CMK (cell line): ENCODE measurements around the gene COL8A1.

ENCODE experiments used
- DNase-seq: peaks from one replicate; pipeline ENCODE4 v3.0.0-alpha.2; 2010; ENCODE audit warnings: low read depth

COL8A1 gene

DNA sequence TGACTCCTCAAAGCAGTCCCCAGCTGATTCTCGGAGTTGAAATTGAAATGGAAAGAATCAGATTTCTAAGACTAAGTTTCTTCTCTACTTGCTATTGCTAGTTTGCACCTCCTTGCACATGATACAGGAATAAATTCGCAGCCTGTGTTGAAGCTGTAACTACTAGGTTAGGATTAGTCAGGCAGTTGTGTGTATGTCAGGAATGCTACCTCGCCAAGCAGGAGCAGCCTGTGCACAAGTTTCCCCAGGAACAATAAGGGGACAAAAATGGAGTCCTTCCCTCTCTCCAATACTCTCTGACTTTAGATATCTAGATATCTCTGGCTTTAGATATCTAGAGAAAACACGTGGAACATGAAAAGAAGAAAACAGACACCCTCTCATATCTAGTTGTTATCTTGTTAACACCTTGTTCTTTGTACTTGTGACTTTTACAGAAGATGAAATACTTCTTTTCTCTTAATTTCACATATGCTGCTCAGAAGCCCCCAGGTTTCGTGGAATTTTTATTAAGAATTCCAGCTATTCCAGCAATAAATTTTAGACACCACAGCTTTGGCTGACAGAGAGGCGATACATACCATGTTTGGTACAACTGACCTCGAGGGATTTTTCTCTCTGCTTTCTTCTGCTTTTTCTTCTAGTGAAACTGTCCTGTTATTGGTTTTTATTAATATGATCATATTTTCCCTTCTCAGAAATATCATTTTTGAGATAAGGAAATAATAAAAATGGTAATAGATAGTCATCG, 123.2 kb downstream of the COL8A1 start:
- no peak for DNase-seq

DNA sequence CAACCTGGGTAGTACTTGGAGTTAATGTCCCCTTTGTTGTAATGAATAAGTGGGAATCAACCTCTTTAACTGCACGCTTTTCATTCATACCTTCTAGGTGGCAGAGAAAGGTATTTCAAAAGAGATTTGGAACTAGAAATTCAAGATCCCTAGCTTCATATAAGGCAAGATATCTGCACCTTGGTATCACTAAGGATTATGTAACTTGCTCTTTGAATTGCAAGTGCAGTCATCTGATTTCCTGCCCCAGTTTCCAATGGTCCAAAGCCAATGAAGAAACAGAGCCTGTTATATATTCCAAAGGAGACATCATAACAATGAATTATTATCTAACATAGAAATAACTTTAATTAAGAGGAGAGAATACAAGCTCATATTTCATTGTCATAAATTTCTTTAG, 124.5 kb downstream of the COL8A1 start:
- DNase-seq = no peak

DNA sequence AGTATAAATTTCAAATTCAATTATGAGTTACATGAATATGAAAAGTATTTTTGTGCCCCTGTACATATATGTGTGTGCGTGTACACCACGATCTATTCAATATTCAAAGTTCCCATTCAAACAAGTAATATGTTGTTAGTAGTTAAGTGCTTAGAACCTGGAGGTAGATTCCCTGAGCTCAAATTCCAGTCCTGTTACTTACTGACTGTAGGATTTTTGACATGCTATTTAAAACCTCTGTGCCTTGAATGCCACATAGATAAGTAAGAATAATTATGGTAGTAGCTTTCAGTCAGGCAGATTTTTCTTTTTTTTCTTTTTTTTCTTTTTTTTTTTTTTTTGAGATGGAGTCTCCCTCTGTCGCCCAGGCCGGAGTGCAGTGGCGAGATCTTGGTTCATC, 126.0 kb downstream of the COL8A1 start:
- no peak for DNase-seq

DNA sequence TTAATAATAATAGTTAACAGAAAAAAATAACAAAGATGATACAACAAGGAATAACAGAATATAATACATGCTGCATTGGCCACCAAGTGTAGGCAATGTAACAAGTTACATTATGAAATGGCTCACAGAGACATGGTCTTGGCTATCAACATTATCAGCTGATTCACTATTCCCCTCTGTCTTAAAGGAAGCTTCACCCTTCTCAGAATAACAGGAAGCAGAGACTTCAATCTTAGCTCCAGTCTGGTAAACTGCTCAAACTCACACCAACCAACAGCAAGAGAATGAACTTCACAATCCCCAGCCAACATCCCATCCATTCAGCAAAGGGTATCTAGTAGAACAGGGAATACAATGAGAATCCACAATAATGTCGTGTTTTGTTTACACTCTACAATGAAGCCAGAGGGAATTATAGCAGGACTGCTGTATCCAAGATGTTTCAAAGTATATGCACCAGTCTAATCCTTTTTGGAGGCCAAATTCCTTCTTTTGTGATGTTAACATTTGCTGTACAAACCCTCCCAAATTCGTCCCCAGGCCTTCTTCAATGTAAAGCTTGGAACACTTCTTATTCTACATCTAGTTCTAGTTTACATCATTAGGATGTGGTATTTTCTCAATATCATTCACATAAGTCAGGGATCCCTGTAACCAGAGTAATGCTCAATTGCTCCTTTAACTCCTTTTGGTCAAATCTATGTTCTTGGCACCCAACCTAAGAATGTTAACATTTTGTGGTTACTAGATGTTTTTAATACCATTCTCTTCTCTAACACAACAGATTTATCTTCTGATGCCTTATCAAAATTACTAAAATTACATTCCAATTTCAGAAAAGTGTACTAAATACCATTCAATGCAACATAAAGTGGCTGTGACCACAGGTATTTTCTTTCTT, 126.9 kb downstream of the COL8A1 start:
- DNase-seq = no peak

DNA sequence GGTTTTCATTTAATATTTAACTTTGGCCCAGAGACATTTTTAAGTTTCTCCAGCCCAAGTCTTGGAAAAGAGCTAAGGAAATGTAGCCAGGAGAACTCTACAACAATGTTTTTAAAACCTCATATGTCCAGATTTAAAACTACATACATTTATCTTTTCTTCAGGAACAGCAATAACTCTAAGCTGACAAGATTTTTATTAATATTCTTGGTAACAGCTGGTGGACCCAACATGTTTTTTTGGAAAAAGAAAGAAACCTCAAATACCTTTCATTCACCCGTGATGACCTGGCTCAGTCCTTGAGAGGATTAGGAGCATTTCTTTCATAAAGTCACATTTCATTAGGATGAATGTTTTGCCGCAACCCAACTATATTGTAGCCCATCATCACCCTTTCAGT, 128.9 kb downstream of the COL8A1 start:
- no peak for DNase-seq

DNA sequence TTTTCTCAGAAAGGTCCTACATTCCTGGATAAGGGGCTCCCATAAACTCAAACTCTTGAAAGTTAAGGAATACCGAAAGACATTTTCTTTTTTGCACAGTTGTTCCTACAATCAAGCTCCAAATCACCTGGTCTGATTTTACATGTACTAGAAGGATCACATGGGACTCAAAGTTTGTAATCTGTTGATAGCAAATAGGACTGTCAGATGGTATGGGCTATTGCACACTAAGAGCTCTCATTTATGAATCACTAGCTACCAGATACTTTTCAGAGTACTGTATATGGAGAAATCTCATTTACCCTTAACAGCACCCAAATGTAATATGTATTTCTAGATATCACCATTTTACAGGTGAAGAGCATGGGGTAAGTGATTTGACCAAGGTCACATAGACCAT, 129.7 kb downstream of the COL8A1 start:
- DNase-seq = no peak

DNA sequence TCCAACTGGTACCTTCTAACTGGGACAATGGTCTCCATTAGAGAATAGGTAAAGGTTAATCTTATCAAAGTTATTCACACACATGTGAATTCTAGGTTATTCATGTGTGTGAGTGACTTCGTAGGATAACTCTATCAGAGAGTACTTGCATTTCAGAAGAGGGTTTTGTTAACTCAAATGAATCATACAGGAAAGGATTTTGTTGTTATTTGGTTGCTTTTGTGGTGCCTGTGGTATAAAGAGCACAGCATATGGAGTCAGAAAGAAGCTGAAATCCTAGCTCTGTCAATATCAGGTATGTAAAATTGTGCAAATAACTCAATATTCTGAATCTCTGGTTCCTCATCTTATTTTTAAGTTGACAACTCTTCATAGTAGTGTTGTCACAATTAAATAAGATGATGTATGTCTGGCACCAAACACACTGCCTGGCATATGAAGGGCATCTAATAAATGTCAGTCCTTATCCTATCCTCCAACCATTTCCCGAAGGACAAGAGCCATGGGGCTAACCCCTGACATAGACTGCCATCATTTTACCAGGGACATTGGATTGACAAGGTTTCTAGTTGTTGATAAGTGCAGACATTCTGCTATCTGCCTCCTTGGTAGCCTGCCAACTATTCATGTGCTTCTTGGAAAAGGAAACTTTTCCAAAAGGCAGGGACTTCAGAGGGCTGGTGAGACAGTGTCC, 130.6 kb downstream of the COL8A1 start:
- DNase-seq = no peak

DNA sequence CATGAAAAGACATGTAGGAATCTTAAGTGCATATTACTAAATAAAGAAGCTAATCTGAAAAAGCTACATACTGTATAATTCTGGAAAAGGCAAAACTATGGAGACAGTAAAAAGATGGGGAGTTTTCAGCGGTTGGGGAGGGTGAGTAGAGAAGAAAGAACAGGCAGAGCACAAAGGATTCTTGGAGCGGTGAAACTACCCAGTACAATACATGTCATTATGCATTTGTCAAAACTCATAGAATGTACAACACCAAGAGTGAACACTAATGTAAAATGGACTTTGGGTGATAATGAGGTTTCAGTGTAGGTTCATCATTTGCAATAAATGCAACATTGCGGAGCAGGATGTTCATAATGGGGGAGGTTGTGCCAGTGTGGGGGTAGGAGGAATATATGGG, 133.8 kb downstream of the COL8A1 start:
- DNase-seq = no peak

DNA sequence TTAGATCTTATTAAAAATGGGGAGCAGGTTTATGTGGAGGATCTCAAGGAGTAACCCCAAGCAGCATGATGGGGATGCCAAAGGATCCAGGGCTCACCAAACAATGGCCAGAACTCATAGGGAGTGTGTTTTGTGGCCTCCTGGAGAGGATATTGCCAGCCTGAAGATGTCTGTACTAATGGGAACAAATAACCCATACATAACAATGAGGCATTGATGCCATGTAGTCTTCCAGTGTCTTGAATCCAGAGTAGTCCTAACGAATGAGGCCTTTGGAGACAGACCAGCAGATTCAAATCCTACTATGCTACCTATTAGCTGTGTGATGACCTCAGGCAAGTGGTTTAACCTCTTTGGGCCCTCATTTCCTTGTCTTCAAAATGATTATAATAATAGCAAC, 134.3 kb downstream of the COL8A1 start:
- DNase-seq = no peak

DNA sequence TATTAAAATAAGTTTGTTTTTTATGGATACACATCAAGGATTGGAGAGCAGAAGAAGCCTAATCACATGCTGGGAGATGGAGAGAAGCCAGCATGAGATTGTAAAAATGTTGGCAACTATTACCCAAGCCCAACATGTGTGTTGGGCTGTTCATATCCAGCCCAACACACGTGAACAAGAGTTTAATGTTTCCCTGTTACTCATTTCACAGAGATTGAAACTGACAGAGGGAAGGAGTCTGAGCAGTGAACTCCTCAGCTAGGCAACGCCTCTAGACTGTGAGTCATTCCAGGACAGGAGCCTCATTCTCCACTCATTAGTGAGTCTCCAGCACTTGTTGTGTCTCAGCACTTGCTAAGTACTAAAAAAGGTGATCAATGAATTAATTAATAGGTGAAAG, 136.1 kb downstream of the COL8A1 start:
- DNase-seq = no peak

DNA sequence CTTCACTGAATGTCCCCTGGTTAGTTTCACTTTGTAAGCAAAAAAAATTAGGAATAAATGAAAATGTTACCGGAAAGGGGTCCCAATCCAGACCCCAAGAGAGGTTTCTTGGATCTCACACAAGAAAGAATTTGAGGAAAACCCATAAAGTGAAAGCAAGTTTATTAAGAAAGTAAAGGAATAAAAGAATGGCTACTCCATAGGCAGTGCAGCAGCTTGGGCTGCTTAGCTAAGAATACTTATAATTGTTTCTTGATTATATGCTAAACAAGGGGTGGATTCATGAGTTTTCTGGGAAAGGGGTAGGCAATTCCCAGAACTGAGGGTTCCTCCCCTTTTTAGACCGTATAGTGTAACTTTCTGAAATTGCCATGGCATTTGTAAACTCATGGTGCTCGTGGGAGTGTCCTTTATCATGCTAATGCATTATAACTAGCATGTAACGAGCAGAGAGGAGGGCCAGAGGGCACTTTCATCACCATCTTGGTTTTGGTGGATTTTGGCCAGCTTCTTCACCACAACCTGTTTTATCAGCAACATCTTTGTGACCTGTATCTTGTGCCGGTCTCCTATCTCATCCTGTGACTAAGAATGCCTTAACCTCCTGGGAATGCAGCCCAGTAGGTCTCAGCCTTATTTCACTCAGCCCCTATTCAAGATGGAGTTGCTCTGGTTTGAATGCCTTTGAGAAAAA, 138.3 kb downstream of the COL8A1 start:
- DNase-seq = no peak

DNA sequence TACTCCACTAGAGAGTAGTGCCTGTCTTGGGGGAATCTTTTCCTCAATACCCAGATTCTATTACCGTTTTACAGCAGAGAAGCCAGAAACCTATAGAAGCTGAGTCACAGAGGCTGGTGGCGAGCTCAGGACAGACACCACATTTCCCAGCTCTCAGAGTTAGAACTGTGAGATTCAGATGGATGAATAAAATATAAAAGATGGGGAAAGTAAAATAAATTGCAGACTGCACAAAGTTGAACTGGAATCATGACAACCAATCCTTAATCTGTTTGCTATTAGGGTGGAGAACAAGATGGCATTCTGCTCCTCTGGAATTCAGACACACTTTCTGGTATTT, 138.8 kb downstream of the COL8A1 start:
- no peak for DNase-seq

DNA sequence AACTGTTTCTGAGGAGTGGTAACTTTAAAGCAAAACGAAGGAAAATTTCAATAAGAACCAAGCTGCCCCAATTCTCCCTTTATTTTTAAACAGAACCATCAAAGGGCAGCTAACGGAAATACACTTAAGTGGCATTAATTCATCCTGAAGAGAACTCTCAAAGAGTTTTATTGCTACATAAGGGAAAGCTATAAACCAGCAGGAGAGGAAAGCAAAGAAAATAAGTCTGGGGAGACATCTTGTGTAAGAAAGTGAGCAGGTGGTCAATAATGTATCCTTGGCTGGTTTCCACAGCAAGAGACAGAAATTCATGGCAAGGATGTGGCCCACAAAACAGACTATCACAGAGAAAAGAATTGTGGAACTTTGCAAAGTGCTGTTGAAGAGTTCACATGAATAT, 139.3 kb downstream of the COL8A1 start:
- no peak for DNase-seq

DNA sequence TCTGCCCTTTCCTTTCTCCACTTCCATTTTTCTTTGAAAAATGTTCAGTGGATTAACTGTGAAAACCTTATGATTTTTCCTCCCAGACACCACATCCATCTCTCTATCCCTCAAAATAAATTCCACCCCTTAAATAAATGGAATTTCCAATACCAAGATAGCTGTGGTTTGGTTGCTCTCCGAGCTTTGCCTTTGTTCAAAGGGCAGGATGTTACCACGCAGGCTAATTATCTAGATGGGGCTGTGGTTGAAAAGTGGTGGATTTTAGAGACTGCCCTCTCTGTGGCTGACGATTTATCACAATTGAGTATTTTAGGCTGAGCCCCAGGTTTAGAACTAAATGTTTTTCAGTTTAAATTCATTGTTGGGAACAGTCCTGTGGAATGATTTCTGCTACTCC, 142.4 kb downstream of the COL8A1 start:
- no peak for DNase-seq

DNA sequence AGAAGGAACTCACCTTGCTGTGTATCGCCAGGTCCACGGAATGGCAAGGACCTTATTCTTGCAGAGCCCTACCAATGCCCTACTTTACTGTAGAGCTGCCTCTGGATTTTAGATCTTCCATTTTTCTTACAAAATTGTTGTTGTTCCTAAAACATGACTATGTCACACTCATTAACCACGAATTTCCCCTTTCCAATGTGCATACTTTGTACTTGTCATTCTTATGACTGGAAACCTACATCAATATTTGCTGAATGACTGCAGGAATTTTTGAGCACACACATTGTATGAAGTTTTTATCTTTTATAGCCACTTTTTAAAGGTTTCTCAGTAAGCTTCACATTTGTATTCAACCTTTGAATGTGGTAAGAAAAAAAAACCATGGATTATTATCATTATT, 143.4 kb downstream of the COL8A1 start:
- DNase-seq = no peak

DNA sequence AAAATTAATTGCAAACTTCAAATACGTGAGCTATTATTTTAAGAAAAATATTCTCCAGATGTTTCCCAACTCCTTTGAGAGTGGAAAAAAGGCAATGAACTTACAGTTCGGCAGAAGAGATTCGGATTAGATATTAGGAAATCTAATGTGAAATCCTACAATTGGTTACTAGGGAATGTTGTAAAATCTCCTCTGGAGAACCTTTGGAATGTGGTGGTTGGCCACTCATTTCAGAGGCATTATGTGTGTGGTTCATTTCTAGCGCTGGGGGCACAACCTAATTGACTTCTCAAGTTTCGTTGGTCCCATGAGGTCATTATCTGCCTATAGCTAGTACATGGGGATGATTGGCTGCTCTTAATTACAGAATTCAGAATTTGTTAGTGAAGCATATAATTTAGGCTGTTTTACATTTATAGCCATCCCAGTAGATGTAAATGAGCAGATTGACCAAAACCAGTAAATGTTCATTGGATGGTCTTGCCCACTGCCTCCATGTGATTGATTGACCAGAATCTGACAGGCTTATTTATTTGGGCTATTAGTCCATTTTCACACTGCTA, 144.7 kb downstream of the COL8A1 start:
- DNase-seq = no peak

DNA sequence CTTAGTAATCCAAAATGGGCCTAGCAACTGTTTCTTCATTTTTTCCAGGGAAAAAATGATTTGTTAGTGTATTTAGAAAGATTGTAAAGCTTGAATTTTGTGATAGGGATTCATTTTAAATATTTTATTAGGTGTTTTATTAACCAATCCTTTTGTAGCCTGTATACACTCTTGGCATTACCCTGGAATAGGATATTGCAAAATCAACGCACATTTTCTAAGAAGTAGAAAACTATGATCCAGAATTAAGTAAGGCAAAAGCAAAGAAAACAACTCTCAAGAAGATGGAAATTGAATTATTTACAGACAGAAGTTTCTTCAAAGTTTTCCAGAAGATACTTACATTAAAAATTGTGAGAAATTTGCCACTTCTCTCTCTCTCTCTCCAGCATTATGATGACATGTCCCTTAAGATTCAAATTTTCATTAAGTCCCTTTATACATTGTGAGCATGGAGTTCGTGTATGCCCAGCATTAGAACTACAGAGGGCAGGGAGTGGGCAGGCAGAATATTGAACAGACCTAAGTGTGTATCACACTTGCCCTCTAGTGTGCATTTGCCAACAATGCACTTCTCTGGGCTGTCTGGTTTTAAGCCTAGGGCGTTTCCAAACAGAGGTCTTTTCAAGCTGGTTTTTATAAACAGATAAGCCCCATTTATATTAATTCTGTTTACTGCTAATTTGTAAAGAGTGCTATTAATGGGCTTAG, 150.8 kb downstream of the COL8A1 start:
- no peak for DNase-seq

DNA sequence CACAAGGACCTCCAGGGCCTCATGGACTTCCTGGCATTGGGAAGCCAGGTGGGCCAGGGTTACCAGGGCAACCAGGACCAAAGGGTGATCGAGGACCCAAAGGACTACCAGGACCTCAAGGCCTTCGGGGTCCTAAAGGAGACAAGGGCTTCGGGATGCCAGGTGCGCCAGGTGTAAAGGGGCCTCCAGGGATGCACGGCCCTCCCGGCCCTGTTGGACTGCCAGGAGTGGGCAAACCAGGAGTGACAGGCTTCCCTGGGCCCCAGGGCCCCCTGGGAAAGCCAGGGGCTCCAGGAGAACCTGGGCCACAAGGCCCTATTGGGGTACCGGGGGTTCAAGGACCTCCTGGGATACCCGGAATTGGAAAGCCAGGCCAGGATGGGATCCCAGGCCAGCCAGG, 156.1 kb downstream of the COL8A1 start:
- DNase-seq = no peak

DNA sequence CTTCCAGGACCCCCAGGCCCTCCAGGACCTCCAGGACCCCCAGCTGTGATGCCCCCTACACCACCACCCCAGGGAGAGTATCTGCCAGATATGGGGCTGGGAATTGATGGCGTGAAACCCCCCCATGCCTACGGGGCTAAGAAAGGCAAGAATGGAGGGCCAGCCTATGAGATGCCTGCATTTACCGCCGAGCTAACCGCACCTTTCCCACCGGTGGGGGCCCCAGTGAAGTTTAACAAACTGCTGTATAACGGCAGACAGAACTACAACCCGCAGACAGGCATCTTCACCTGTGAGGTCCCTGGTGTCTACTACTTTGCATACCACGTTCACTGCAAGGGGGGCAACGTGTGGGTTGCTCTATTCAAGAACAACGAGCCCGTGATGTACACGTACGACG, 157.2 kb downstream of the COL8A1 start:
- no peak for DNase-seq

DNA sequence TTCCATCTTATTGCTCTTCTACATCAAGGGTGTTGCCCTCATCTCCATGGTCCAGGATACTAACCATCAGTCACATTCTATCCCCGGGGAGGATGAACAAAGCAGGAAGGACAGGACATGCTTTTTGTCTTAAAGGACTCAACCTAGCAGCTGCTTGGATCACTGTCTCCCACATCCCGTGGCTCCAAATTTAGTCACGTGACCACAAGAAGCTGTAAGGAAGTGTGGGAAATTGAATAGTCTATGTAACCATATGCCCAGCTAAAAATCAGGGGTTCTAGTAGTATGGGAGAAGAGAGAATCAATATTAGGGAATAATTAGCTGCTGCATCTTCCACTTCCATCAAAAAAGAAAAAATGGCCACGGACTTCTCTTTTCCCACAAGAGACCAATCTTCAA, 161.0 kb downstream of the COL8A1 start:
- no peak for DNase-seq

DNA sequence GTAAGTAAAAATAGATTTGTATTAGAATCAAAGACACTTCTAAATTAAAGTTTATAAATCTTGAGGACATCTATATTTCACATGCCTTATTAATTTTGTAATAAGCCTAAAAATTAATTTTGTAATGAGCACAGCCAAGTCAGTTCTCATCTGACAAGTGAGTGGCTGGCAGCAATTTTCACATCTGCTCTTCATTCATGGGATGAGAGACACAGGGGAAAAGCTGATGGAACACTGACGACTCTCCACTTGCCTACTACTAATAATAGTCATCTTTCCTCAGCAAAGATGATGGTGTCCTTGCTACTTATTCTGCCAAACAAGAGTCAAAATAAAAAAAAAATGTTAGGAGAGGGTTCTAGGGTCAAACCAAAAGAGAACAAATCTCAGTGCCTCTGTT, 164.9 kb downstream of the COL8A1 start:
- no peak for DNase-seq
